ENCODE measurements around the gene THBS2.

GRCh38 chr6:169183233-169183632 is 70.4 kb downstream of the THBS2 start:
- TF ChIP-seq CTCF (IDR thresholded peaks at IDR 0.05; ENCODE audit: low read depth, low read length) (no peak), POLR2A (IDR thresholded peaks at IDR 0.05; ENCODE audit: extremely low read depth, insufficient read length) (no peak), MYC (IDR thresholded peaks at IDR 0.05; ENCODE audit: low read depth, low read length) (no peak), MAX (IDR thresholded peaks at IDR 0.05; ENCODE audit: low read depth, low read length) (no peak)

Measured in NB4 (cell line).